Smooth muscle cell of bladder (primary cell): ENCODE results near the gene AGR2. TPM values are rescaled to one million over a fixed set of nuclear protein-coding genes. Genes with fewer than 3 reads are reported as not detected.

ENCODE experiments used
- total RNA-seq: library from RNA; depleted of rRNA; stranded (reverse); fragments of >200 nt; gene quantifications from 2 replicates; pipeline ENCODE4 v1.2.3, GENCODE V29; 2014

The AGR2 gene
- not detected in 2 replicates for total RNA-seq

DNA sequence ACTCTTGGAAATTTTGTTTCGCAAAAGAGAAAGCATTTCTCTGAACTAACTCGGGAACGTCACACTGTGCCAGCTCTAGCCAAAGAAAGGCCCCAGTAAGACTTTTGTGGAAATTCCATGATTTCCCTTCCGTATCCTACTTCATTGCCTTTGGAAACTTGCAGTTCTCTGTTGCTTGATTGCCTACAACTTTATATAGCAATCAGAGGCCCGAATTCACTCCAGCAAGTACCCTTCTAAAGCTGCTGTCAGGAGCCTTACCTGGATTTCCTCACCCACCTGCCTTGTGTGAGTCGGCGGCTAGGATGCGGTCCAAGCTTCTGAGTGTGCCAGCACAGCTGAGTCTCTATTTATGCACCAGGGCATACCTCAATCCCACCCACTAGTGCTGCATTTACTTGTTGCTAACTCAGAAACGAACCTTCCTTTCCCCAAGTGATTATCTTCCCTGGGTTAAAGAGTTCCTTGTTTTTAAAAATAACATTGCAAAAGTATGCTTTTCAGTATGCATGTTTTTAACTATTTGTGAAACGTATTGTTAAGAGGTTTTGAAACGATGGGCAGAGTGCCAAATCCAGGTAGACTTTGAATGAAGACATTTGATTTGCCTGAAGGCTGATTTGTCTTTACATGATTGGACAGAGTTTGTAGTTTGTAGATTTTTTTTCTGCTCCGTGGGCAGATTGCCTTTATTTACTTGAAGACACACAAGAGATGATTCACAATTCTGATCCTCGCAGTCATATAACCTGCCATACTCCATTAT is at the start of gene AGR2:
Gene AGR2, minus strand, starts transcription at position 326 of the 766 bp plus-strand sequence. CDS start 3,203 bp downstream, outside the sequence.

DNA sequence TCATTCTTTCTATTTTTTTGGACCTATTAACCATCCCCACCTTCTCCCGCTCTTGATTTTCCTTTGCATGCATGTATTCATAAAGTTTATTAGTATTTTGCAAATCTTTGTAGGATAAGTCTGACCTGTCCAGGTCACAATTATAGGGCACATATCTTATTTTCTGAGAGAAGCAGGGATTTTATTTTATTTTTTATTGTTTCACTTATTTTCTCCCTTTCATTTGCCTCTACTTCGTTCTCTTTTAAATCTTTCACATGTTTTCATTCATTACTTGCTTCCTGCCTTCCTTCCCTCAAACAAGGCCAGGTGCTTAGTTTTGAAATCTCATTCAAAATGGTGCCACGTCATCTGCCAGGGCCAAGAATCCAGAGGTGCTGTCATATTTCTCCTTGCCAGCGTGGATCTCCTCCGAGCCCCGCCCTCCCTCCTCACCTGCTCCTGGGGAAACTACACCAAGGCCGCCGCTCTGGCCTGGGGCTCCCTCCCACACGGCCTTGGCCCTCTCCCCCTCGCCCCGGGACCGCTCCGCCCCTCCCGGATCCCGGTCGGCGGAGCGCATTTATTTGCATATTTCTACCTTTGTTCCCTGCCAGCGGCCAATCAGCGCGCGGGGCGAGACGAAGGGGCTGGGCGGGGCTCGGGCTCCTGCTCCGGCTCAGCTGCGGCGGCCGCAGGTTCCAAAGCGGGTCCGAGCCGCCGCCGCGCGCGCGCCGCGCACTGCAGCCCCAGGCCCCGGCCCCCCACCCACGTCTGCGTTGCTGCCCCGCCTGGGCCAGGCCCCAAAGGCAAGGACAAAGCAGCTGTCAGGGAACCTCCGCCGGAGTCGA is 51.5 kb downstream of the AGR2 start, which contains the start of gene TSPAN13:
Gene TSPAN13, plus strand, starts transcription at position 654 of the 830 bp plus-strand sequence. CDS start 213 bp downstream, outside the sequence.

Other genes with a start within 250 kb of the AGR2 start
- gene ANKMY2, start 159.2 kb downstream of the AGR2 start, total RNA-seq: 17.0 and 17.5 TPM in 2 replicates
- gene BZW2, start 158.8 kb downstream of the AGR2 start, total RNA-seq: 41.2 and 49.2 TPM in 2 replicates
- gene TSPAN13, start 51.2 kb downstream of the AGR2 start, total RNA-seq: 2.4 and 5.4 TPM in 2 replicates
- gene AGR3, start 77.0 kb upstream of the AGR2 start, total RNA-seq: not detected in 2 replicates